Measurements from ENCODE around the gene MSTO1.
"Not testable (repeated sequence)": the region's sequence is repeated elsewhere in the genome, so short reads cannot be mapped to it uniquely, and the experiment has no call there.

The MSTO1 gene

GRCh38 chr1:155609515-155610256 is at the start of gene MSTO1:
Gene MSTO1, plus strand, starts transcription at chr1:155610218. Its CDS starts 31 bp downstream, at chr1:155610249.
- peak; percentile 93 for DNase-seq (ENCODE audit: low spot score)

- not testable (repeated sequence) for DNase-seq (ENCODE audit: low spot score)
Observed at GRCh38 chr1:155561779-155562580, 48.0 kb upstream of the MSTO1 start.

GRCh38 chr1:155562581-155563376 is 47.2 kb upstream of the MSTO1 start, which contains the start of gene ASH1L:
Gene ASH1L, minus strand, starts transcription at chr1:155562803. Its CDS starts 41,284 bp downstream, at chr1:155521519.
- DNase-seq (ENCODE audit: low spot score), result peak; percentile 98

GRCh38 chr1:155563377-155564022 is 46.5 kb upstream of the MSTO1 start:
- not testable (repeated sequence) for DNase-seq (ENCODE audit: low spot score)

DNA sequence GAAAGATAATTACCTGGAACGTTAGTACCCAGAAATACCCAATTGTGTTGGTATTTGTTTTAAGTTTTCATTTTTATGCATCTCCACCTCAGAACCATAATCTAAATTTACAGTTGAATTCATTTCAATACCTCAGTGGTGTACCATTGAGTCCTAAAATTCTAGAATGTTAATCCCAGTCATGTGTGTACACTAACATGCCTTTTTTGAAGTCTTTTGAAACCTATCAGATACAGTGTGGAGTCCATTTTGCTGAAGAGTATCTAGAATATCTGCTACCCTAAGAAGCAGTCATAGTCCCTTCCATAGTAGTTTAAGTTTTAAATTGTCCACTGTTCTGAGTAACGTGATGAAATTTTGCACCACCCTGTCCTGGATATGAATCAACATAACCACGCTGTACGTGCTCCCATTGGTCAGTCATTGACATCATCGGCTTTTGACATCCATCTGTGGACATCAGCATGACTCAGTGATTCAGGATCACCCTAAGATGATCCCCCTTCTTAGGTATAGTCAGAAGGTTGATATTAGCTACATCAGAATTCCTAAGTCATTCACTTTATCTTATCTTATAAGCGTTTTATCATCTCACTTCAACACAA is 39.9 kb upstream of the MSTO1 start:
- no peak for DNase-seq (ENCODE audit: low spot score)

- no peak for DNase-seq (ENCODE audit: low spot score)
Observed at GRCh38 chr1:155570593-155570990, 39.4 kb upstream of the MSTO1 start.

- DNase-seq (ENCODE audit: low spot score), result no peak
Observed at GRCh38 chr1:155574077-155574476, 35.9 kb upstream of the MSTO1 start.

DNA sequence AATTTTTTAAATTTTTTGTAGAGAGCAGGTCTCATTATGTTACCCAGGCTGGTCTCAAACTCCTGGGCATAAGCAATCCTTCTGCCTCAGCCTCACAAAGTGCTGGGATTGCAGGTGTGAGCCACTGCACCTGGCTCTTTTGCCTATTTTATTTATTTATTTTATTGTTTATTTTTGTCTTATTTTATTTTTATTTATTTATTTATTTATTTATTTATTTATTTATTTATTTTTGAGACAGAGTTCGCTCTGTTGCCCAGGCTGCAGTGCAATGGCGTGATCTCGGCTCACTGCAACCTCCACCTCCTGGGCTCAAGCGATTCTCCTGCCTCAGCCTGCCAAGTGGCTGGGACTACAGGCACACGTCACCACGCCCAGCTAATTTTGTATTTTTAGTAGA is 34.4 kb upstream of the MSTO1 start:
- DNase-seq (ENCODE audit: low spot score), result not testable (repeated sequence)

- DNase-seq (ENCODE audit: low spot score), result not testable (repeated sequence)
Observed at GRCh38 chr1:155583846-155584245, 26.2 kb upstream of the MSTO1 start.

- not testable (repeated sequence) for DNase-seq (ENCODE audit: low spot score)
Observed at GRCh38 chr1:155589282-155589681, 20.7 kb upstream of the MSTO1 start.

DNA sequence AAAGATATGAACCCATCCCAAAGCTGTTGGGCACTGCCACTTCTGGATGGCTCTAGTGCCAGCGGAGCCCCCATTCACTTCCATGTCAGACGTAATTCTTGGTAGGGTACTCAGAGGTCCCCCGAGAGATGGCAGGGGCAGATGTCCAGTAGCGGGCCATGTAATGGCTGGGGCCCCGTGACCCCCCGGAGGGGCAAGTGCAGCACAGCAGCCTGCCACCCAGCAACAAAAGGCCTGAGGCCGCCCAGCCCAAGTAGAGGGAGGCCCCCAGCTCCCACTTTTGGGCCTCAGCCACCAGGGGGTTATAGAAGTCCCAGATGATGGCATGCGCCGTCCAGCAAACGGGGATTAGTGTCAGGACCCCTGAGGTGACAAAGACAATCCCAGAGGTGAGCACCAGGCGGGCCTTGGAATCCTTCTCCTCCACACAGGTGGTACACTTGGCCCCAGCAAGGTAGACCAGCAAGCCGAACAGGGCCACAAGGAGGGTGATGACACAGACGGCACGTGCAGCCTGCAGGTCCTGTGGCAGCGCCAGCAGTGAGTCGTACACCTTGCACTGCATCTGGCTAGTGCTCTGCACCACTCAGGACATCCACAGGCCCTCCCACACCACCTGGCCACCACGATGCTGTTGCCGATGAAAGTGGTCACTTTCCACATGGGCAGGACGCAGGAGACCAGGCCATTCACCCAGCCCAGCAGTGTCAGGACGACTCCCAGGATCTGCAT is 19.3 kb upstream of the MSTO1 start:
- DNase-seq (ENCODE audit: low spot score), result peak; percentile 23

- peak; percentile 39 for DNase-seq (ENCODE audit: low spot score)
Observed at GRCh38 chr1:155591770-155592169, 18.2 kb upstream of the MSTO1 start.

DNA sequence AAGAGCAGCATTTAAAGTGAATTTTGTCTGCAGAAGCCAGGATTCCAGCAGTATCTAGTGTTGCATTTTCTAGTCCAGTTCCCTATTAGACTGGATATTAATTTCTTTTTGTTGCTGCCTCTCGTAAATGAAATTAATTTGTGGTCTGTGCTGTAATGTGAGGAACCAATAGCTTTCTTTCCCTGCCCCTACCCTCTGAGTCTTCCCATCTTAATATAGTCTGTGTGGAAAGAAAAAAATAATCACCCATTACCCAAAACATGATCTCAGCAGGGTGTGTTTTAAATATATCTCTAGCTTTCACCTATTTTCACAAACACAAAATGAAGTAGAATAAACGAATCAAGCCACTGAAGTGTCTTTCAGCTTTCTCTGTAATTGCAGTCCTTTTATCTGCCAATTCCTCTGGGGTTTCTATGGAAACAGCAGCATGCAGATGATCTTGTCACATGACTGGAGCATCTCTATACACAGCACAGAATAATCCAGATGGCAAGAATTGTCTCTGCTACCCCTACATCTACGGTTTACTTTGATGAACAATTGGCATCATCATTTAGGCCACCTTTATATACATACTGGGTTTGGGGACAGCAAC is 14.0 kb upstream of the MSTO1 start:
- not testable (repeated sequence) for DNase-seq (ENCODE audit: low spot score)

GRCh38 chr1:155596864-155597263 is 13.2 kb upstream of the MSTO1 start:
- no peak for DNase-seq (ENCODE audit: low spot score)

GRCh38 chr1:155598842-155599331 is 11.1 kb upstream of the MSTO1 start:
- no peak for DNase-seq (ENCODE audit: low spot score)

DNA sequence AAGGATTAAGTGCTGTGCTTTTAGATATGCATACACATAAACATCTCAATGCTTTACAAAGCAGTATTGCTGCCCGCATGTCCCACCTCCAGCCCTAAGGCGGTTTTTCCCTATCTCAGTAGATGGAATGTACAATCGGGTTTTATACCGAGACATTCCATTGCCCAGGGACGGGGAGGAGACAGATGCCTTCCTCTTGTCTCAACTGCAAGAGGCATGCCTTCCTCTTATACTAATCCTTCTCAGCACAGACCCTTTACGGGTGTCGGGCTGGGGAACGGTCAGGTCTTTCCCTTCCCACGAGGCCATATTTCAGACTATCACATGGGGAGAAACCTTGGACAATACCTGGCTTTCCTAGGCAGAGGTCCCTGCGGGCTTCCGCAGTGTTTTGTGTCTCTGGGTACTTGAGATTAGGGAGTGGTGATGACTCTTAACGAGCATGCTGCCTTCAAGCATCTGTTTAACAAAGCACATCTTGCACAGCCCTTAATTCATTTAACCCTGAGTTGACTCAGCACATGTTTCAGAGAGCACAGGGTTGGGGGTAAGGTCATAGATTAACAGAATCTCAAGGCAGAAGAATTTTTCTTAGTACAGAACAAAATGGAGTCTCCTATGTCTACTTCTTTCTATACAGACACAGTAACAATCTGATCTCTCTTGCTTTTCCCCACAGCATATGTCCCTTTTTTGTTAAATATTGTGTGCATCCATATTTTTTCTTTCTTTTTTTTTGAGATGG is 10.0 kb upstream of the MSTO1 start:
- not testable (repeated sequence) for DNase-seq (ENCODE audit: low spot score)

DNA sequence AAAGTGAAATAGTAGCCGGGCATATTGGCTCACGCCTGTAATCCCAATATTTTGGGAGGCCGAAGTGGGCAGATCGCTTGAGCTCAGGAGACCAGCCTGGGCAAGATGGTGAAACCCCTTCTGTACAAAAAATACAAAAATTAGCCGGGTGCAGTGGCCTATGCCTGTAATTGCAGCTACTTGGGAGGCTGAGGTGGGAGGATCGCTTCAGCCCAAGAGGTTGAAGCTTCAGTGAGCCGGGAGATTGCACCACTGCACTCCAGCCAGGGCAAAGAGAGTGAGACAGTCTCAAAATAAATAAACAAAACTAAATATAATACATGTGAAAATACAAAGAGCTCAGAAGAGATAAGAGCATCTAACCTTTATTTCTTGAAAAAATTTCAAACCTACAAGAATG is 2.3 kb upstream of the MSTO1 start:
- DNase-seq (ENCODE audit: low spot score), result no peak

DNA sequence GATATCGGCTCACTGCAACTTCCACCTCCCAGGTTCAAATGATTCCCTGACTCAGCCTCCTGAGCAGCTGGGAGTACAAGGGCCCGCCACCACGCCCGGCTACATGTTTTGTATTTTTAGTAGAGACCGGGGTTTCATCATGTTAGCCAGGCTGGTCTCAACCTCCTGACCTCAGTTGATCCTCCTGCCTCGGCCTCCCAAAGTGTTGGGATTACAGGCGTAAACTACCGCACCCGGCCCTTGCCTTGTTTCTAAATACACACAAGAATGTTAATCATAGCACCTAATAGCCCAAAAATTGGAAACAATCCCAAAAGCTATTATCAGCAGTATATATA is 1.2 kb upstream of the MSTO1 start:
- no peak for DNase-seq (ENCODE audit: low spot score)

DNA sequence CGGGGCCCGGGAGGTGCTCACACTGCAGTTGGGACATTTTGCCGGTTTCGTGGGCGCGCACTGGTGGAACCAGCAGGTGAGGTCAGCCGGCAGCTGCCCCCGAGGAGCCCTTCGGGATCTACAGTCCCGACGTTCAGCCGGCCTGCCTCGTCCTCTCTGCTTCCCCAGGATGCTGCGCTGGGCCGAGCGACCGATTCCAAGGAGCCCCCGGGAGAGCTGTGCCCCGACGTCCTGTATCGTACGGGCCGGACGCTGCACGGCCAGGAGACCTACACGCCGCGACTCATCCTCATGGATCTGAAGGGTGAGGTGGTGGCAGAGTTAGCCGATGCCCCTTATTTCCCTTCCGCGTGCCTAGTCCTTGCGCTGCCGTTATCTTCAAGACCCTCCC is 234 bp downstream of the MSTO1 start:
- not testable (repeated sequence) for DNase-seq (ENCODE audit: low spot score)

Measured in D341Med (cell line).